ENCODE measurements around the gene ANK3. TPM values are rescaled to one million over a fixed set of nuclear protein-coding genes. Genes with fewer than 3 reads are reported as not detected.

ANK3 gene
- total and polyA plus RNA-seq, 2 experiments from 2014 or later, result 26.2 to 49.0 TPM

DNA sequence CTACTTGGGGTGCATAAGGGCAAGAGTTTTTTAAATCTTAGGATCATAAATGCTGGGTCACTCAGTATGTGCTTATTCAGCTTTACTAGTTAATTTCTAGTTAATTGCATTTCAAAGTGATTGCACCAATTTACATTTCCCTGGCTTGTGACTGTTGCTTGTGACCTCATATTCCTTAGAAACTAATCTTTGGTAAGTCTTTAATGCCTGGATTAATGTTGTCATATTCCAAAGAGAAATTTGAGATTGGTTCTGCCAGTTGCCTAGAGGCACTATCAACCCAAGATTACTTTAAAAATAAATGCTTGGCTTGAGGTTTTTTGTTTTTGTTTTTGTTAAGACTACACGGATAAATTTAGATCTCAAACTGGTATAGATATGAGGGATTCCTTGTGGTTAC lies 103.1 kb downstream of the ANK3 start:
- H3K4me2 ChIP-seq, result no peak overlapping the region
- no peaks in the 10 kb centered on the region for H3K36me3 ChIP-seq (replicated peaks; ENCODE audit: insufficient read depth, low read depth)
- H3K79me2 ChIP-seq, result no peaks in the 10 kb centered on the region
- H3K4me1 ChIP-seq (ENCODE audit: insufficient read depth), result peaks cover 4% of the 10 kb centered on the region
- no peaks in the 10 kb centered on the region for H3K9me3 ChIP-seq (ENCODE audit: low read depth)
- WGBS (ENCODE audit: low lambda C conversion rate, missing lambda C conversion rate), result 59% methylated on average over 1 of the region's 1 CpG
- H3K27me3 ChIP-seq, result no peaks in the 10 kb centered on the region
- DNase-seq (ENCODE audit: low spot score), result no peak
- H3K9me2 ChIP-seq (replicated peaks; ENCODE audit: insufficient read depth), result no peaks in the 10 kb centered on the region
- no peak overlapping the region for H3K27ac ChIP-seq
- no peak overlapping the region for H2AFZ ChIP-seq
- H4K20me1 ChIP-seq (ENCODE audit: insufficient read depth, poor library complexity, severe bottlenecking), result no peaks in the 10 kb centered on the region
- H3K4me3 ChIP-seq, result no peak overlapping the region
- TF ChIP-seq, protein P1, sequence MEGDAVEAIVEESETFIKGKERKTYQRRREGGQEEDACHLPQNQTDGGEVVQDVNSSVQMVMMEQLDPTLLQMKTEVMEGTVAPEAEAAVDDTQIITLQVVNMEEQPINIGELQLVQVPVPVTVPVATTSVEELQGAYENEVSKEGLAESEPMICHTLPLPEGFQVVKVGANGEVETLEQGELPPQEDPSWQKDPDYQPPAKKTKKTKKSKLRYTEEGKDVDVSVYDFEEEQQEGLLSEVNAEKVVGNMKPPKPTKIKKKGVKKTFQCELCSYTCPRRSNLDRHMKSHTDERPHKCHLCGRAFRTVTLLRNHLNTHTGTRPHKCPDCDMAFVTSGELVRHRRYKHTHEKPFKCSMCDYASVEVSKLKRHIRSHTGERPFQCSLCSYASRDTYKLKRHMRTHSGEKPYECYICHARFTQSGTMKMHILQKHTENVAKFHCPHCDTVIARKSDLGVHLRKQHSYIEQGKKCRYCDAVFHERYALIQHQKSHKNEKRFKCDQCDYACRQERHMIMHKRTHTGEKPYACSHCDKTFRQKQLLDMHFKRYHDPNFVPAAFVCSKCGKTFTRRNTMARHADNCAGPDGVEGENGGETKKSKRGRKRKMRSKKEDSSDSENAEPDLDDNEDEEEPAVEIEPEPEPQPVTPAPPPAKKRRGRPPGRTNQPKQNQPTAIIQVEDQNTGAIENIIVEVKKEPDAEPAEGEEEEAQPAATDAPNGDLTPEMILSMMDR (IDR thresholded peaks at IDR 0.05; ENCODE audit: poor library complexity), result no peak
- no peak for TF ChIP-seq EZH2phosphoT487 (IDR thresholded peaks at IDR 0.05; ENCODE audit: low read depth, severe bottlenecking, unreplicated experiment)
- TF ChIP-seq EZH2 (IDR thresholded peaks at IDR 0.05; ENCODE audit: borderline replicate concordance), result no peak

DNA sequence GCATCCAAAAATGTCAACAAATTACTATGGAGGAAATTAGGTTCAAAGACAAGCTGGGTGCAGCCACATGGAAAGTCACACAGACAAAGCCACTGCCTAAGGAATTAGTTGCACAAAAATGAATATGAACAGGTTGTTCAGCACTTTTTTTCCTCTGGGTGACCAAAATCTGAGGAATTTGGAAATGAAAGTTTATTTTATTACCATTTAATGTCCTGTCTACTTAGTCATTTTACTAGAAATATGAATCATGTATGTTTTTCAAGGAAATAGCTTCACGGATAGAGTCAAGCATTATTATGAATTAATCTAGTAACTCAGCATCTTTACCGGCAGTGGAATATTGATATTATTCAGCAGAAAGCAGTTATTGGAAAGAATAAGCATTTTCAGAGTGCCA lies 106.3 kb downstream of the ANK3 start:
- H3K79me2 ChIP-seq, result no peaks in the 10 kb centered on the region

DNA sequence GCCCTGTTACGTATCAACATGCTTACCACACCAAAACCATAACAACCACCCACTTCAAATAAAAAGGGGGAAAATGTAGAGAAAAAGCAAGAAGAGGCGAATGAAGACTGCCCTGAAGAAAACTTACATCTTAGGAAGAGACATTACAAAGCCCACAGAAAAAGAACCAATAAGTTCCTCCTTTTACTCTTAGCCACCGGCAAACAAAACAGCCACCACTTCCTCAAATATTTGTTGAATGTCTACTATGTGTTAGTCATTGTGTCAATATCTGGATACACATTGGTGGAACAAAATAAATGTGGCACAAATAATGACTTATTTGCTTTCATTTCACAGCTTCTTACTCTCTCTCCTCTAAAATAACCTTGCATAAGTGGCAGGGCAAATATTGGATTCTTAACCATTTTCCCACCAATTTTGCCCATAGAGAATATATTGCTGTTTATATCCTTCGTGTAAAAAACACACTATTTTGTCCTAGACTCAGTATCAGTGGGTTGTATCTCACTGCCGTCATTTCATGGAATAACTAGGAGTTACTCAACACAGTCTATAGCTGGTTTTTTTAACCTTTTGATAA lies 106.8 kb downstream of the ANK3 start:
- H3K9me2 ChIP-seq (replicated peaks; ENCODE audit: insufficient read depth), result no peaks in the 10 kb centered on the region
- no peaks in the 10 kb centered on the region for H3K27me3 ChIP-seq
- H3K4me3 ChIP-seq, result no peak overlapping the region
- peak; percentile 27 for DNase-seq (ENCODE audit: low spot score)
- H2AFZ ChIP-seq, result no peak overlapping the region
- WGBS (ENCODE audit: low lambda C conversion rate, missing lambda C conversion rate), result 63% methylated on average over 5 of the region's 5 CpGs
- peak overlapping the region; percentile 38 for H3K27ac ChIP-seq
- H3K4me1 ChIP-seq (ENCODE audit: insufficient read depth), result peaks cover 9% of the 10 kb centered on the region
- peak overlapping the region; percentile 35 for H3K4me2 ChIP-seq
- H3K36me3 ChIP-seq (replicated peaks; ENCODE audit: insufficient read depth, low read depth), result no peaks in the 10 kb centered on the region
- no peaks in the 10 kb centered on the region for H3K79me2 ChIP-seq
- no peaks in the 10 kb centered on the region for H3K9me3 ChIP-seq (ENCODE audit: low read depth)
- TF ChIP-seq EZH2 (IDR thresholded peaks at IDR 0.05; ENCODE audit: borderline replicate concordance) (no peak), EZH2phosphoT487 (IDR thresholded peaks at IDR 0.05; ENCODE audit: low read depth, severe bottlenecking, unreplicated experiment) (no peak)
- TF ChIP-seq, protein P1 (IDR thresholded peaks at IDR 0.05; ENCODE audit: poor library complexity), result no peak
- H4K20me1 ChIP-seq (ENCODE audit: insufficient read depth, poor library complexity, severe bottlenecking), result no peaks in the 10 kb centered on the region

More for the DNA sequence above, 106.3 kb downstream of the ANK3 start:
- peak overlapping the region; percentile 35 for H3K4me2 ChIP-seq
- H3K9me3 ChIP-seq (ENCODE audit: low read depth), result no peaks in the 10 kb centered on the region
- TF ChIP-seq, protein P1 (IDR thresholded peaks at IDR 0.05; ENCODE audit: poor library complexity), result no peak
- TF ChIP-seq EZH2phosphoT487 (IDR thresholded peaks at IDR 0.05; ENCODE audit: low read depth, severe bottlenecking, unreplicated experiment), result no peak
- no peak for TF ChIP-seq EZH2 (IDR thresholded peaks at IDR 0.05; ENCODE audit: borderline replicate concordance)
- no peaks in the 10 kb centered on the region for H4K20me1 ChIP-seq (ENCODE audit: insufficient read depth, poor library complexity, severe bottlenecking)
- 97% methylated on average over 2 of the region's 2 CpGs for WGBS (ENCODE audit: low lambda C conversion rate, missing lambda C conversion rate)
- no peak for DNase-seq (ENCODE audit: low spot score)
- H3K9me2 ChIP-seq (replicated peaks; ENCODE audit: insufficient read depth), result no peaks in the 10 kb centered on the region
- peak overlapping the region; percentile 38 for H3K27ac ChIP-seq
- H3K4me1 ChIP-seq (ENCODE audit: insufficient read depth), result peaks cover 9% of the 10 kb centered on the region
- no peak overlapping the region for H2AFZ ChIP-seq
- no peak overlapping the region for H3K4me3 ChIP-seq
- H3K36me3 ChIP-seq (replicated peaks; ENCODE audit: insufficient read depth, low read depth), result no peaks in the 10 kb centered on the region
- no peaks in the 10 kb centered on the region for H3K27me3 ChIP-seq
